ENCODE data around the gene FBXO38.

- no peak for TF ChIP-seq CTCF (IDR thresholded peaks at IDR 0.05)
- no peak for TF ChIP-seq POLR2A (IDR thresholded peaks at IDR 0.05)
Observed at GRCh38 chr5:148482196-148482595, 98.4 kb downstream of the FBXO38 start.
